HEK293T (cell line): ENCODE measurements around the gene LRRC14B.

Source experiments
- CTCF ChIA-PET: fragments of 350-600 bp; formaldehyde crosslinking; extraction: SDS; loops from one replicate; lab custom pipeline; 2021; ENCODE audit warnings: antibody characterized with exemption, inconsistent platforms; lab: Yijun Ruan, JAX
- POLR2A ChIA-PET: fragments of 350-600 bp; formaldehyde crosslinking; extraction: SDS; loops from one replicate; lab custom pipeline; 2020; ENCODE audit warnings: antibody characterized with exemption, inconsistent platforms; lab: Yijun Ruan, JAX
- DNase-seq: peaks from one replicate; pipeline ENCODE4 v3.0.0; 2012; ENCODE audit warnings: mixed read lengths; ENCODE audit errors: extremely low spot score
- ARNT ChIP-seq: fragments of 450-650 bp; IDR thresholded peaks from 2 replicates; pipeline ENCODE4 v1.6.1; 2017; ENCODE audit warnings: mild to moderate bottlenecking
- BHLHE40 ChIP-seq: fragments of 450-650 bp; IDR thresholded peaks from 2 replicates; pipeline ENCODE4 v1.6.1; 2016; ENCODE audit warnings: mild to moderate bottlenecking, moderate library complexity, borderline replicate concordance
- CTBP1 ChIP-seq: fragments of 450-650 bp; IDR thresholded peaks from 2 replicates; pipeline ENCODE4 v1.6.1; 2016; ENCODE audit warnings: borderline replicate concordance
- ELF4 ChIP-seq: fragments of 450-650 bp; IDR thresholded peaks from 2 replicates; pipeline ENCODE4 v1.6.1; 2017; ENCODE audit warnings: antibody characterized with exemption
- FOXA1 ChIP-seq: fragments of 450-650 bp; IDR thresholded peaks from 2 replicates; pipeline ENCODE4 v1.6.1; 2016; ENCODE audit warnings: mild to moderate bottlenecking
- FOXK2 ChIP-seq: fragments of 450-650 bp; IDR thresholded peaks from 2 replicates; pipeline ENCODE4 v1.6.1; 2016; ENCODE audit warnings: mild to moderate bottlenecking
- FOXM1 ChIP-seq: fragments of 450-650 bp; IDR thresholded peaks from 2 replicates; pipeline ENCODE4 v1.6.1; 2017; ENCODE audit warnings: mild to moderate bottlenecking, borderline replicate concordance
- HDGF ChIP-seq: fragments of 450-650 bp; IDR thresholded peaks from 2 replicates; pipeline ENCODE4 v1.6.1; 2017; ENCODE audit warnings: antibody characterized with exemption, borderline replicate concordance
- L3MBTL2 ChIP-seq: fragments of 450-650 bp; conservative IDR thresholded peaks from 2 replicates; pipeline ENCODE4 v1.6.1; 2016; ENCODE audit warnings: mild to moderate bottlenecking
- LEF1 ChIP-seq: fragments of 450-650 bp; IDR thresholded peaks from 2 replicates; pipeline ENCODE4 v1.6.1; 2017; ENCODE audit warnings: mild to moderate bottlenecking, borderline replicate concordance
- NFRKB ChIP-seq: fragments of 450-650 bp; IDR thresholded peaks from 2 replicates; pipeline ENCODE4 v1.6.1; 2016; ENCODE audit warnings: mild to moderate bottlenecking, moderate library complexity
- PKNOX1 ChIP-seq: fragments of 450-650 bp; IDR thresholded peaks from 2 replicates; pipeline ENCODE4 v1.6.1; 2016
- SP1 ChIP-seq: fragments of 450-650 bp; IDR thresholded peaks from 2 replicates; pipeline ENCODE4 v1.6.1; 2017
- SUZ12 ChIP-seq: fragments of 450-650 bp; IDR thresholded peaks from 2 replicates; pipeline ENCODE4 v1.6.1; 2016; ENCODE audit warnings: mild to moderate bottlenecking
- TARDBP ChIP-seq: fragments of 450-650 bp; IDR thresholded peaks from 2 replicates; pipeline ENCODE4 v1.6.1; 2016
- ZNF384 ChIP-seq: fragments of 450-650 bp; IDR thresholded peaks from 2 replicates; pipeline ENCODE4 v1.6.1; 2016

LRRC14B gene

GRCh38 chr5:187617-188451 lies 3.5 kb upstream of the LRRC14B start:
- ChIA-PET CTCF (interaction anchor here (0.6 to 1.6 kb wide), 10 partner anchors 8 to 97 kb away, joined by 3 to 9 read pairs (median 4); partner anchors contain the start of genes CCDC127 and SDHA), POLR2A (interaction anchor here (0.9 to 2.1 kb wide), 5 partner anchors 7 to 226 kb away, joined by 3 to 16 read pairs (median 4); partner anchors contain the start of genes CCDC127, PDCD6 and SDHA)
- TF ChIP-seq SUZ12 (no peak), FOXA1 (no peak), LEF1 (no peak), FOXM1 (no peak), PKNOX1 (no peak), ZNF384 (no peak), FOXK2 (no peak), ELF4 (no peak), ARNT (no peak), NFRKB (no peak), SP1 (no peak), L3MBTL2 (no peak), TARDBP (no peak), HDGF (no peak), BHLHE40 (no peak), CTBP1 (no peak)
- no peak for DNase-seq

GRCh38 chr5:188488-189481 lies 2.5 kb upstream of the LRRC14B start:
- DNase-seq: peak; percentile 93
- CTCF ChIA-PET: interaction anchor here (0.6 to 1.6 kb wide), 10 partner anchors 8 to 98 kb away, joined by 3 to 9 read pairs (median 4); partner anchors contain the start of genes CCDC127 and SDHA
- TF ChIP-seq SP1 (no peak), TARDBP (no peak), FOXK2 (no peak), L3MBTL2 (no peak), CTBP1 (no peak), ARNT (no peak), LEF1 (no peak), ZNF384 (no peak)
- POLR2A ChIA-PET: interaction anchor here (0.9 to 2.1 kb wide), 5 partner anchors 8 to 225 kb away, joined by 3 to 16 read pairs (median 4); partner anchors contain the start of genes CCDC127, PDCD6 and SDHA

- ChIA-PET POLR2A (no interaction called here), CTCF (interaction anchor here (0.7 to 1.6 kb wide), 2 partner anchors 9 to 15 kb away, joined by 4 to 6 read pairs; no protein-coding TSS in a partner anchor)
- DNase-seq: no peak
- TF ChIP-seq BHLHE40 (no peak), SP1 (no peak), ELF4 (no peak), TARDBP (no peak), ZNF384 (no peak), ARNT (no peak), FOXM1 (no peak), SUZ12 (no peak), CTBP1 (no peak), L3MBTL2 (no peak), FOXK2 (no peak), LEF1 (no peak), PKNOX1 (no peak), FOXA1 (no peak), NFRKB (no peak), HDGF (no peak)
Observed at GRCh38 chr5:189486-189885, 1.8 kb upstream of the LRRC14B start.

GRCh38 chr5:189976-190365 lies 1.3 kb upstream of the LRRC14B start:
- no peak for TF ChIP-seq ZNF384
- TF ChIP-seq SUZ12: no peak
- no peak for TF ChIP-seq BHLHE40
- TF ChIP-seq FOXM1: no peak
- no peak for DNase-seq
- CTCF ChIA-PET: interaction anchor here (0.7 kb wide), 1 partner anchor 9 kb away, joined by 4 read pairs; no protein-coding TSS in a partner anchor
- POLR2A ChIA-PET: no interaction called here

GRCh38 chr5:190366-191035 lies 794 bp upstream of the LRRC14B start:
- ChIA-PET POLR2A (interaction anchor here (0.9 kb wide), 1 partner anchor 28 kb away, joined by 7 read pairs; the partner anchor contains the start of genes CCDC127 and SDHA), CTCF (interaction anchor here (0.7 kb wide), 1 partner anchor 8 kb away, joined by 4 read pairs; no protein-coding TSS in a partner anchor)
- DNase-seq: no peak

More at GRCh38 chr5:190366-191035, 794 bp upstream of the LRRC14B start:
- TF ChIP-seq FOXA1 (no peak), LEF1 (no peak), TARDBP (no peak), FOXM1 (no peak), BHLHE40 (no peak), CTBP1 (no peak), ARNT (no peak), L3MBTL2 (no peak)
